HG03045 (cell line): ENCODE measurements around the gene ANKRD65.

Experiments used
- ATAC-seq: cut with Tn5 transposase; IDR thresholded peaks from one replicate; pipeline ENCODE4 v1.9.1; 2021; ENCODE audit warnings: mild to moderate bottlenecking, moderate library complexity; ENCODE audit not compliant: unreplicated experiment

The ANKRD65 gene

DNA sequence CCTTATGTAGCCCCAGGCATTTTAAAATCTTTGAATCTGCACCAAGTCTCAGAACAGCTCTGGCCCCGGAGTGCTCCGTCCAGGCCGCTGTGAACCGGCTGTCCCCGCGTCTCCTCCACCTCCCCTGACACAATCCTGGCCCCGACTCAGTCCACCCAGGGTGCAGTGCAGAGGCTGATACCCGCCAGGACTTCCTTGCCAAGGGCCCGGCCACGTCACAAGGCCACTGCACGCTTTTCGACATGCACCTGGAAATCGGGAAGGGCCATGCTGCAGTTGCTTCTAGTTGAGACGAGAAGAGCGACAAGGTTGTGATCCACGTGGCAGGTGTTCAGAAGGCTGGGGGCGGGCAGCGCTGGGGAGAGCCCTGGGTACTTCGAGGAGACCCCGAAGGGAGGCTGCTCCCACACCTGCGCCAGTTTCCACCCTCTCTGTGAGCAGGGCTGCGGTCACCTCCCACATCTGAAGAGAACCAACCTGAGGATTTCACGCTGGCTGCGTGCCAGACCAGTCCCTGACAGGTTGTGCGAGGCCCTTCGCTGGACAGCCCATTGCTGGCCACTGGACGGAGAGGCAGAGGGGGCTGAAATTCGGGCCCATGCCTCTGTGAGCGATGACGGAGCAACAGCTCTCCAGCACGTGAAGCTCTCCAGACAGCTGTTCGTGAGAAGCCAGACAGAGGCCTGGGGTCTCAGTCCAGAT is 21.1 kb upstream of the ANKRD65 start:
- no peak for ATAC-seq

DNA sequence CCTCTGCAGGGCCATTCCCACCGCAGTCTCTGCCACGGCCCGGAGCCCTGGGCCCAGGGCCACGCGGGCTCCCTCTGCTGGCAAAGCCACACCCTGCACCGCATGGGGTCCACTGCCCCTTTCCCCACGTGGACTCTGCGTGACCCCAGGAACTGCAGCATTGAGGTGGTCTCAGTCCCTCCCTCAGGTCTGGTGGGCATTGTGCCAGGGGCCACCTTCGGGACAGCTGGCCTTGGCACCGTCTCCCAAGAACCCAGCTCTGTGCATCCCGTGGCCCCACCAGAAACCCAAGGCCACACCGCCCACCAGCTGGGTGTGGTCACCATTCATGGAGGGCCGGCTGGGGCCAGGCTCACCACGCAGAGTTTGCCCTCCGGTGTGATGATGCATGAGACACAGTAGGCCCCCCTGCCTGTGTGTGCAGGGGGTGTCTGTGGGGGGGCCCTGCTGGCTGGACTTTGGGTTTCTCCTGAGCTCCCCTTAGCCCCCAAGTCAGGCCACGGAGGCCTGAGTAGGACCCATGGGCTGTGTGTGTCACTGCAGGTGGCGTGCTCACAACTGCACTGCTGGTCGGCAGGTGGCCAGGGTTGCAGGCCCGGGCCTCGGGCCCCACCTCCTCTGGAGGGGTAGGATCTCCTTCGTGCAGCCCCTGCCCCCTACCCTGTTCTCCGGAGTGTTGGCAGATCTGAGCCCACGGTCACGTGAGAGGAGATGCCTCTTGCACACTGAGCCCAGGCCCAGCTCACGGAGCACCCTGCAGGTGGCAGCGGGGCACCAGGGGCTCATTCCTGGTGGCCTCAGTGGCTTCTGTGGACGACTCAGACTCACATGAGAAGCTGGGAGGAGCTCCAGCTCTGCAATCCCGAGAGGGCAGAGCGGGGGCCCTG is 20.2 kb upstream of the ANKRD65 start:
- ATAC-seq, result no peak

DNA sequence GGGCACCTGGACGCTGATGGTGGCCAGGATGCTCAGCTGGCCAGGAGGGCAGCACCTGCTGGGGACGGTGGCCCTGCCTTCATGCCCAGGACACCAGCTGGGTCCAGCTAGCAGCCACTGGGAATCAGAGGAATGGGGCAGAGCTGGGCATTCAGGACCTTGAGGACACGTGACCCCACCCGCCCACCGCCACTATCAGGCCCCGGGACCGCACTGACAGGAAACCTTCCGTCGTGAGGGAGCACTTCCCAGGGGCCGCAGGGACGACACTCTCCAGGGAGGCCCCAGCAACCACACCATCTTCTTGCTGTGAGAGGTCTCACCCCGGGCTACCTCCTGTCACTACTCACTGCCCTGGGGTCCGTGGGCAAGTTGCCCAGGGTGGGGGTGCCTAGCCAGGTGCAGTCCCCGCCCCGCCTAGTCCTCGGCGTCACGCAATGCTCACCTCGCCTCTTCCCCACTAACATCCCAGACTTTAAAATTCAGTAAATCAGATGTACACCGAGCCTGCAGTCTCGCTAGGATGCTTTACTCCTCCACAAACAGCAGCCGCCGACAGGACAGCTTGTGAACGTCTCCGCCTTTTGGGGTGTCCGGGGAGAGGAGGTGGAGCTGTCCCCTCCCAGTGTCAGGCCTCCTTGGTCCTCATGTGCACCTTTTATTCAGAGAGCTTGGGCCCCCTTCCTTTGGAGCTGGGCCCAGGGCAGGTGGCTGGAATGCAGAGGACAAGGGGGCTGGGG is 19.4 kb upstream of the ANKRD65 start:
- no peak for ATAC-seq

DNA sequence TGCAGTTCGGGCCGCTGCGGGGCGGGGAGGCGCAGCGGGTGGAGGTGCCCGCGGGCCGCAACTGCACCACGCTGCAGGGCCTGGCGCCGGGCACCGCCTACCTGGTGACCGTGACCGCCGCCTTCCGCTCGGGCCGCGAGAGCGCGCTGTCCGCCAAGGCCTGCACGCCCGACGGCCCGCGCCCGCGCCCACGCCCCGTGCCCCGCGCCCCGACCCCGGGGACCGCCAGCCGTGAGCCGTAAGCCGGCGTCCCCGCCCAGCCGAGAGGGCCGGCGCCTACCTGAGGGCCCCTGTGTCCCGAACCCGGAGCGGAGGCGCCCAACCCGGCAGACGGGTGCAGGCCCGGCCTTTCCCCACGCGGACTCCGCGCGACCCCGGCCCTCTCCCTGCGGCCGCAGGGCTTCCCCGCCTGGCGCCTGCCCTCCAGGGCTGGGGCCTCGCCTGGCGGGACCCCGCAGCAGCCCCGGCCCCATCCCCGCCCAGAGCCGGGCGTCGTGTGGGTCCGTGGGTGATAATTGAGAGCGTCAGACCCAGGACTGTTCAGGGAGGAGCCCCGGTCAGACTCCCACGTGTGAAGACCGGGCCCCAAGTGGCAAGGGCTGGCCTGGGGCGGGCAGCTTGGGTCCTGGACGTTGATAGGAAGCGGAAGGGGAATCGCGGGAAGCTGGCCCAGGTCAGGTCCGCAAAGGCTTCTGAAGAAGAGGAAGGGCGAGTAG is 18.6 kb upstream of the ANKRD65 start:
- no peak for ATAC-seq

DNA sequence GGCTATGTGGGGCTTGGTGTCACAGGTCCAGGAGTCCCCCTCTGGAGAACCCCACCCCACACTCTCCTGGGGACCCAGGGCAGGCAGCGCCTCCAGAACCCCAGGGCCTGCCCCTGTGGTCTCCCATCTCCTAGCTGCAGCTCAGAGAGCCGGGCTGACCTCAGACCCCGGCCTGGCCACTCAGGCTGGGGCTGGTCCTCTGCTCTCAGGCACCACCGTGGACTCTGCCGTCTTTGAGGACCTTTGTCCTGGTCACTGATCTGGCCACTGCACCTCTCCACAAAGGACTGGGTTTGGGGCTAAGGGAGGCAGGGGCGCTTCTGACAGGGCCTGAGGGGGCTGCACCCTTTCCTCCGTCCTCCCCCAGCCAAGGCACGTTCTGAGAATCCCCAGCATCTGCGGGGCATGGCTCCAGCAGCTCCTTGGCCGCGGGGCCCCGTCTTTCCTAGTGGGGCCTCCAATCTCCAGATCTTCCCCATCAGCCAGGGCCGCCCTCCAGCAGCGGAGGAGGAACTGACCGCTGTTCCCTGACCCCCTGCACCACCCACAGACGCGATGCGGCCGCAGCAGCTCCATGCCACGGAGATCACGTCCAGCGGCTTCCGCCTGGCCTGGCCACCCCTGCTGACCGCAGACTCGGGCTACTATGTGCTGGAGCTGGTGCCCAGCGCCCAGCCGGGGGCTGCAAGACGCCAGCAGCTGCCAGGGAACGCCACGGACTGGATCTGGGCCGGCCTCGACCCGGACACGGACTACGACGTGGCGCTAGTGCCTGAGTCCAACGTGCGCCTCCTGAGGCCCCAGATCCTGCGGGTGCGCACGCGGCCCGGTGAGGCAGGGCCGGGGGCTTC is 17.7 kb upstream of the ANKRD65 start:
- ATAC-seq, result no peak

DNA sequence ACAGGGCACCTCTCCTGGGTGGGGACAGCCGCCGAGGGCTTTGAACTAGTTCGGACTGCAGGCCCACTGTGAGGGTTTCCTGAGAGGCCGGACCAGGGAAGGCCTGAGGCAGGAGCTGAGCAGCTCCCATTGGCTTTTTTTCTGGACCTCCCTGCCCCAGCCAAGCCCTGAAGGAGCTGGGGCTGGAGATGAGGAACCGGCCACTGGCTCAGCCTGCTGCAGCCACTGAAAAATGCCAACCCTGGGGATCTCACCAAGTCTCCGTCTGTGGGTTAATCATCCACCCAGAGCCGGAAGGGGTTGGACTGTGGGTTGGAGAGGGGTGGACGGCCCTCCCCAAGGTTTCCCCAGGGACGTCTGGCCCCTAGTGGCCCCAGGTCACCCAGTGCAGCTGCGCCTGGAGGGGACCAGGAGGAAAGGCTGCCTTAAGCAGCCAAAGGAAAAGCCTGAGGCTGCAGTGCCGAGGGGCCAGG is 16.9 kb upstream of the ANKRD65 start:
- no peak for ATAC-seq

DNA sequence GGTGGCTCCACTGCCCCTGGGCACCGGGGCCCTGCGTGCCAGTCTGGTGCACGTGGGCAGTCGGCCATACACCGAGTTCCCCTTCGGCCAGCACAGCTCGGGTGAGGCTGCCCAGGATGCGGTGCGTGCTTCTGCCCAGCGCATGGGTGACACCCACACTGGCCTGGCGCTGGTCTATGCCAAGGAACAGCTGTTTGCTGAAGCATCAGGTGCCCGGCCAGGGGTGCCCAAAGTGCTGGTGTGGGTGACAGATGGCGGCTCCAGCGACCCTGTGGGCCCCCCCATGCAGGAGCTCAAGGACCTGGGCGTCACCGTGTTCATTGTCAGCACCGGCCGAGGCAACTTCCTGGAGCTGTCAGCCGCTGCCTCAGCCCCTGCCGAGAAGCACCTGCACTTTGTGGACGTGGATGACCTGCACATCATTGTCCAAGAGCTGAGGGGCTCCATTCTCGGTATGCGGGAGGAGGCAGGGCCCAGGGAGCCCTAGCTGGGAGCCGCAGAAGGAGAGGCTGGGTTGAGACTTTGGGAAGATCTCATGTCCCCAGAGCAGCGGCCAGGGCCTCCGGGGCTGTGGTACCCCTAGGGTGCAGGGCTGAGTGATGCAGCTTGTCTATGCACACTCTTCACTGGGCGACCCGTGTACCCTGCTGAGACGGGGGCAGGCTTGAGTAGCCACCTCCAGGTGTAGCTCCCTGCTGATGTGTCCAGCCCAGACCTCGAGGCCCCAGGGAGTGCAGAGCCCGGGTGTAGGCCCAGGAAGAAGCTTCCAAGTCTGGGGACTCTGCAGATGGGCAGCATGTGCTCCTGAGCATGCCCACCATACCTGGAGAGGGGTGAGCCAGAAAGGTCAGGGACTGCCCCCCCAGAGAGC is 16.2 kb upstream of the ANKRD65 start:
- no peak for ATAC-seq

DNA sequence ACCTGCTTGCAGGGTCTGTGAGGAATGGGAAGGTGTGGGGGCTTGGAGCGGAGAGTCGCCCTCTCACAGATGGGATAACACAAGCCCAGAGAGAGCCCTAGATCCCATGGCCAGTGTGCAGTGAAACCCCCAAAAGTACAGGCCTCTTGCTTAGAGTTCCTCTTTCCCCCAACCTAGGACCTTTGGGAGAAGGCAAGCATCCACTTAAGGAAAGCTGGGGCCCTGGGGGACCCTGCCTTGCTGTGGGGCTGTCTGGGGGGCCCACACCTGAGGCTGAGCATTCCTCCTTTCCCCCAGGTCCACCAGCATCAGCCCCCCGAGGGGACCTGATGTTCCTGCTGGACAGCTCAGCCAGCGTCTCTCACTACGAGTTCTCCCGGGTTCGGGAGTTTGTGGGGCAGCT is 15.6 kb upstream of the ANKRD65 start:
- no peak for ATAC-seq

DNA sequence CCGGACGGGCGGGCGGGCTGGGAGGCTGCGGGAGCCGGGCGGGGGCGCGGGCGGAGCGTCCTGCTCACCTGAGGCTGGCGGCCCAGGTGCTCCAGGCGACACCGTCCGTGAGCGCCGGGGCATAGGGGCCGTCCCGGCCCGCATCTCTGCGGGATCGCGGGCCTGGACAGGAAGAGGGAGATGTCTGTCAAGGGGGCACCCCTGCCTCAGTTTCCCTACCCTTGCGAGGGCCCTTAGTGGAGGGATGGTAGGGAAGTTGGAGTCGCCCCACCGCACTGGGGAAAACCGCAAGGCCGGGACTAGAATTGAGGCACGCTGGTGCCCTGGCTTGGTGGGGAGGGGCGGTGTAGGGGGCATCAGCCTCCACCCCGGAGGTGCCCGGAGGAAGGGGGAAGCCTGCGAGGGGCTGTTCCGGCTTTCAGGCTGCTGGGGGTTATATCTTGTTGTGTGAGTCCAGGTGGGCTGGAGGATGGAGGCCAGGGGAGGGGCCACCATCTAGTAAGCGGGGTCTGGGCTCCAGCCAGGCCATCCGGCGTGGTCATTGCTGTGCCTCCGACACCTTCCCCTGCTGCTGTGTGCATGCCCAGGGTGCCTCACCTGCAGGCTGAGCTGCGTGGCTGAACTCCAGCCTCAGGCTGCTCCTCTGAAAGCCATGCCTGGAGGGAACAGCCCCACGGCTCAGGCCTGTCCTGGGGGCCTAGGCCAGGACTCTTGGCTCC is 15.0 kb upstream of the ANKRD65 start:
- ATAC-seq, result no peak

DNA sequence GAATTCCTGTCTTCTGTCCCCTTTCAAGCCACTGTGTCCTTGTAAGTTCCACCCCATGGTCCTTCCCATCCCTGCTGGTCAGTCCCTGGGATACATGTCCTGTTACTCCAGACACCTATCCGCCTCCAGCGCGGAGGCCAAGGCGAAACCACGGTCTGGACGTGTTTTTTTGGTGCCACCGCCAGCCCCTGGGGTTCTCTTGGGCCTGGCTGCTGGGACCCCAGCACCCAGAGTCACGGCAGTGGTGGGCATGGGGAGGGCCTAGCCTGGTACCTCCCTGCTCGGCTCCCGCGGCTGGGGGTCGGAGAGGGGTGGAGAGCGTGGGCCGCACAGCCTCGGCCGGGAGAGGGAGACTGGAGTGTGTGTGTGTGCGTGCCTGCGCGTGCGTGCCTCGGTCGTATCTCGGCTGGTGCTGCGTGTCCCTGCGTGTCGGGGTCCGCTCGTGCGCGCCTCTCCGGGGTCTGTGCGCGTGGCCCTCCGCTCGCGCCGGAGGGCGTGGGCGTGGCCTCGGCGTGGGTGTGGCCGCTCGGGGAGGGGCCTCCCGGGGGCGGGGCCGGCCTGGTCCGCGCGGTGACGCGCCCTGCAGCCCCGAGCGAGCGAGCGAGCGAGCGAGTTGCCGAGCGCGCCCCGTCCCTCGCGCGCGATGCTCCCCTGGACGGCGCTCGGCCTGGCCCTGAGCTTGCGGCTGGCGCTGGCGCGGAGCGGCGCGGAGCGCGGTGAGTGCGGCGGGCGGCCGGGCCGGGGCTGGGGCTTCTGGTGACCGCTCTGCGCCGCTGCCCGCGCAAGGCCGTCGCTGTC is 14.2 kb upstream of the ANKRD65 start, which contains the start of gene VWA1:
TSS of gene VWA1 (plus strand) at position 585 of the 798 bp plus-strand sequence. CDS start at position 644, 59 bp downstream.
- ATAC-seq, result peak; percentile 42

DNA sequence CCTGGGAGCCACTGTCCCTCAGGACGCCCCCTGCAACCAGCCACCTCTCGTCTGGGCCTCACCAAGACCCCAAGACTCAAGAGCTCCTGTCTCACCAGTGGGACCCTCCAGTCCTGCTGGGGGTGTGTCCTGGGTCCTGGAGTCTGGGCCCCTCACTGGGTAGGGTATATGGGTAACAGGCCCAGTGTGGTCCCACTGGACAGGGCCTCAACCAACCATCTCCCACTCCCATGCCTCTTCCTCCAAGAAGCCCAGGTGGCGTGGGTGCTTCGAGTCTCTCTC is 13.7 kb upstream of the ANKRD65 start:
- no peak for ATAC-seq

DNA sequence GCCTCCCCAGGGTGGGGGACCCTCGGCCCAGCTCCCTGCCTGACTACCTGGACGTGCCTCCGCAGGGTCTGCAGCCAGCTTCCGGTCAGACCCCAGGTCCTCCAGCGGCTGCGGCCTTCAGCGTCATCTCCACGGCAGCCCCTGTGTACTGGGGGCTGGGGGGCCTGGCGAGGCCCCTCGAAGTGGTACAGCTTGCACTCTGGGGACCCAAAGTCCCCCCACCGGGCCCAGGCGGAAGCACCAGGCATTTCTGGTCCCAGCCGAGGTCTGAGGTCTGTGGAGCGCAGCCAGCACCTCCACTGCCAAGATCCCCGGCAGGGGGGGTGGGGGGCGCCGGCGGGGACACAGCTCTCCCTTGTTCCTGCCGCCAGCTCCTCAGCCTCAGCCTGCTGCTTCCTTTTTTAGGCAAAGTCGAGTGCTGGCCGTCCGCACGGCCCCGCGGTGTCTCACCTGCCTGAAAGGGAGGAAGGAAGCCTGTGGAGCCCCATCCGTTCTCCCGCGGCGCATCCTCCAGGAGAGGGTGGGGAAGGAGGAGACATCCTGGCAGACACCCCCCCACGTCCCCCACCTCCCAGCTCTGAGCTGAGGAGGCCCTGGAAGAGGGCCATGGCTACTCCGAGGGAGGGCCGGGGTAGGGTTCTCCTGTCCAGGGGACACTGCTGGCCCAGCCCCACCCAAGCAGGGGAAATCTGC is 13.2 kb upstream of the ANKRD65 start:
- ATAC-seq, result no peak

DNA sequence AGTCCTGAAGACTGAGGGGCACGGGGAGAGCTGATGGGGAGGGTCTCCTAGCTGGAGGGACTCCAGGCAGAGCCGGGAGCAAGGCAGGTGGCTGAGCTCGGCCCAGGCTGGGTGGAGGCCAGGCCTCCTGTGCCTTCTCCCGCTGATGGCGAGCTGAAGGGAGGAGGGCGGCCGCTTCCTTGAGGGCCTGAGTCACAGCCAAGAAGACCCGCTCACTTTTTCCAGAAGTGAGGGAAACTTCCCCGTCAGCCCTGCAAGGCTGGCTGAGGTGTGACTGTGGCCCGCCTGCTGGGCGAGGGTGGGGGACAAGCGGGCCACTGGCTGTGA is 12.7 kb upstream of the ANKRD65 start:
- no peak for ATAC-seq

DNA sequence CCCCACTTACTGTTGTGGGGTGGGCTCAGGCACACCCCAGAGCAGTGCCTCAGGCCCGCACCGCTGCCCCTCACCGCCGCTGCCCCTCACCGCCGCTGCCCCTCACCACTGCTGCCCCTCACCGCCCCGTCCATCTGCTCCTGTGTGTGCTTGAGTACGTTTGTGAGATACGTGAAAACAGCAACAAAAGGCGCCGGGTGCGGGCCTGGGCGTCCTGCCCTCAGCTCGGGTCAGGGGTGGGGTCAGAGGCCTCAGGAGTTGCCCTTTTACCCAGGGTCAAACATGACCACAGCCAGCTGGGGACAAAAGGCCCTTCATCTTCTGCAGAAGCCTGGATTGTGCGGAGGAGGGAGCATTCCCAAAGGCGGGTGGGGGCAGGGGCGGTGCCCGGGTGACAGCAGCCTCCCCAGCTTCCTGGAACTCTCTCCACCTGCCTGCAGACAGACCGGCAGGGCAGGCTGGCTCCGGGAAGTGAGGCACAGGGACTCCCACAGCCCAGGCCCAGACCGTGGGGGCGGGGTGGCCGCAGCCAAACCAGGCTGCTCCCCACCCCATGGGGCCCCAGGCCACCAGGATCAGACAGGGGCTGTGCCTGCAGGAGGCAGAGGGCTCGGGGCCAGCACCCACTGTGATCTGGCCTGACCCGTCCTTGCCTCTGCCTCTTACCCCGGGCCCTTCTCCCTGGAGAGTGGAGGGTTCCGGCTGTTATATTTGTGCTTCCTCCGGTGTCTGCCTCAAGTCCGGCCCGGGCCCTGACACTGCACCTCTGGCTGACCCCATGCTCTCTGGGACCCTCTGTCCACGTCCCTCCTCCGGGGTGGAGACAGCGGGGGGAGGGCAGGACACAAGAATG is 12.1 kb upstream of the ANKRD65 start:
- ATAC-seq, result no peak

DNA sequence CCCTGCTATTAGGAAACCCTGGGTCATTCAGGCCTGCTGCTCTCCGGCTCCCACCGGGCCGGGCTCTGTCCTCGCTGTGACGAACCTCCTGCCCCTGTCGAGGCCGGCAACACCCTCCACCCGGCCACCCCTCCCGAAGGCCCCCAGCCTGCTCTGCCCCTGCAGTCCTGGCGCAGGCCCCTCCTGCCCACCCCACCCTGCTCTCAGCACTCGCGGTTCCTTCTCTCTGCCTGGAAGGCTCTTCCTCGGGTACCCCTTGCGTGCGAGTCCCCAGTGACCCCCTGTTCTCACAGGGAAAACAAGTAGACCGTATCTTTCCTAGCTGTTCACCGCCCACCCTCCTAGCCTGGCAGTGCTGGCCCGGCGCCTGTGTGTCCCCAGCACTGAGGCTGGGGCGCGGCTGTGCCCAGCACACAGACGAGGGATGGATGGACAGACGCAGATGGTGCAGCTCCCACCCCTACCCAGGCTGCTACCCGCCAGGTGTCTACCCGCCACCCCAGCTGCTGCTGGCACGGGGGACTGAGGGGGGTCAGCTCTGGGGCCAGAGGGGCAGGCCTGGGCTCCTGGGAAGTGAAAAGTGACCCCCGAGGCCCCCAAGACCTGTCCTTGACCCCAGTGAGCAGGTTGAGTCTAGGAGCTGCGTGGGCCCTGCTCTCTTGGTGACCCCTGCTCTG is 11.3 kb upstream of the ANKRD65 start:
- no peak for ATAC-seq

DNA sequence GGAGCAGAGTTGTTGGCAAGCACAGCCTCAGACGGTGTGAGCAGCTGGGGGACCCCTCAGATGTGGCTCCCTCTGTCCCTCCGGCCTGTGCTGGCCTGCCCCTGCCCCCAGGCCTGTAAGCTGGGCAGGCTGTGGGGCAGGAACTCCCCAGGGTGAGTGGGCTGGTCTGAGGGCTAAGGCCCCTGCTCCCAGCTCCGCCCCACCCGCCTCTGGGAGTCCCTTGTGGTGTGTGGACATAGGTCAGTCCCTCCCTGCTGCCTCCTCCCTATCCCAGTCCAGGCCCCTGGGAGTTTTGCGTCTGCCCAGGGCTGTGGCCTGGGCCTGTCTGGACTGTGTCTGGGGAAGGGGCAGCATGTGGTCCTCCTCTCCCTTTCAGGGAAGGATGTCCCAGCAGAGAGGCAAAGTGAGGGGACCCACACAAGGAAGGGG is 10.8 kb upstream of the ANKRD65 start:
- ATAC-seq, result no peak
